Measurements from ENCODE around the gene AGPAT1. TPM values are rescaled to one million over a fixed set of nuclear protein-coding genes. Genes with fewer than 3 reads are reported as not detected.

The AGPAT1 gene
- total and polyA plus RNA-seq, 2 of the 13 experiments (the other 11 are each of a cell fraction or from before 2014, with no cell fraction given): 51.3 to 139 TPM

GRCh38 chr6:32178547-32179440 lies 2.9 kb upstream of the AGPAT1 start (continued):
- TF ChIP-seq NR2F1 (CRISPR knock-in tag; IDR thresholded peaks at IDR 0.05) (peak in 1 of 2 experiments; percentile 41; a peak in 2 of 4 replicates), ZNF816 (CRISPR knock-in tag; IDR thresholded peaks at IDR 0.05; ENCODE audit: borderline replicate concordance) (no peak), TFE3 (CRISPR knock-in tag; IDR thresholded peaks at IDR 0.05) (0 out of 2 replicates have a peak, but pooled peaks have one; percentile 28), NFE2 (CRISPR knock-in tag; IDR thresholded peaks at IDR 0.05) (no peak), TSC22D2 (CRISPR knock-in tag; IDR thresholded peaks at IDR 0.05; ENCODE audit: borderline replicate concordance) (0 out of 2 replicates have a peak, but pooled peaks have one; percentile 33), MEIS2 (CRISPR knock-in tag; IDR thresholded peaks at IDR 0.05) (peak; percentile 12; the same call in 1 of the 2 replicates), SNAPC4 (CRISPR knock-in tag; IDR thresholded peaks at IDR 0.05) (peak; percentile 57; the same call in 1 of the 2 replicates), ZFY (CRISPR knock-in tag; IDR thresholded peaks at IDR 0.05) (peak; percentile 41; the same call in 1 of the 2 replicates), PPARG (CRISPR knock-in tag; conservative IDR thresholded peaks at IDR 0.05) (no peak), ZSCAN5A (CRISPR knock-in tag; IDR thresholded peaks at IDR 0.05; ENCODE audit: borderline replicate concordance) (0 out of 2 replicates have a peak, but pooled peaks have one; percentile 44), KLF11 (CRISPR knock-in tag; IDR thresholded peaks at IDR 0.05) (peak; percentile 54; the same call in 1 of the 2 replicates), TBL1XR1 (IDR thresholded peaks at IDR 0.05; ENCODE audit: borderline replicate concordance, low read length, partially characterized antibody) (no peak), NR0B2 (CRISPR knock-in tag; IDR thresholded peaks at IDR 0.05) (peak; percentile 13; the same call in 1 of the 2 replicates), MATR3 (CRISPR knock-in tag; IDR thresholded peaks at IDR 0.05) (no peak), MTA1 (CRISPR knock-in tag; IDR thresholded peaks at IDR 0.05; ENCODE audit: borderline replicate concordance) (no peak), ZBTB37 (CRISPR knock-in tag; IDR thresholded peaks at IDR 0.05) (no peak), CBX1 (IDR thresholded peaks at IDR 0.05; ENCODE audit: low read depth) (peak; percentile 19), ZFP37 (CRISPR knock-in tag; IDR thresholded peaks at IDR 0.05; ENCODE audit: borderline replicate concordance) (0 out of 2 replicates have a peak, but pooled peaks have one; percentile 71)
